ENCODE data around the gene BHLHE40. TPM values are rescaled to one million over a fixed set of nuclear protein-coding genes. Genes with fewer than 3 reads are reported as not detected.

The BHLHE40 gene
- total and polyA plus RNA-seq, 10 of the 15 experiments (the other 5 are each of a cell fraction or from before 2014, with no cell fraction given), result 25.2 to 106 (median 51.4) TPM

- TF ChIP-seq NR2F1 (conservative IDR thresholded peaks at IDR 0.05) (no peak), HDAC6 (IDR thresholded peaks at IDR 0.05; ENCODE audit: unreplicated experiment) (no peak), STAT3 (IDR thresholded peaks at IDR 0.05; ENCODE audit: low read depth, low read length) (no peak), IKZF2 (IDR thresholded peaks at IDR 0.05) (peak in 1 of 2 experiments; percentile 35; a peak in 1 of 4 replicates), BCL11A (IDR thresholded peaks at IDR 0.05; ENCODE audit: low read depth, low read length) (no peak), ZNF622 (IDR thresholded peaks at IDR 0.05) (no peak), CUX1 (IDR thresholded peaks at IDR 0.05; ENCODE audit: insufficient replicate concordance, low read depth, low read length) (no peak), E2F8 (IDR thresholded peaks at IDR 0.05; ENCODE audit: low read depth, partially characterized antibody) (no peak), FOXM1 (IDR thresholded peaks at IDR 0.05; ENCODE audit: low read depth, low read length) (peak; percentile 38; the same call in 1 of the 2 replicates), EP300 (IDR thresholded peaks at IDR 0.05; ENCODE audit: borderline replicate concordance in 1 of 2, control insufficient read depth in 1 of 2, low read depth in 2 of 2, low read length in 2 of 2) (no peak), NFYB (IDR thresholded peaks at IDR 0.05; ENCODE audit: insufficient read depth, low read depth, low read length) (no peak), YY1 (IDR thresholded peaks at IDR 0.05; ENCODE audit: low read depth, low read length) (no peak), CBX3 (IDR thresholded peaks at IDR 0.05; ENCODE audit: borderline replicate concordance, low read depth) (no peak), TCF12 (IDR thresholded peaks at IDR 0.05; ENCODE audit: low read depth, low read length) (no peak), ESRRA (IDR thresholded peaks at IDR 0.05; ENCODE audit: low read length) (no peak), ZNF24 (IDR thresholded peaks at IDR 0.05) (no peak), TAF1 (IDR thresholded peaks at IDR 0.05; ENCODE audit: borderline replicate concordance, low read depth, low read length) (no peak), ZSCAN29 (IDR thresholded peaks at IDR 0.05) (no peak), ATF3 (IDR thresholded peaks at IDR 0.05; ENCODE audit: borderline replicate concordance, extremely low read depth, low read depth, low read length) (no peak), FOXK2 (IDR thresholded peaks at IDR 0.05) (no peak)
- TF ChIP-seq, protein P1, sequence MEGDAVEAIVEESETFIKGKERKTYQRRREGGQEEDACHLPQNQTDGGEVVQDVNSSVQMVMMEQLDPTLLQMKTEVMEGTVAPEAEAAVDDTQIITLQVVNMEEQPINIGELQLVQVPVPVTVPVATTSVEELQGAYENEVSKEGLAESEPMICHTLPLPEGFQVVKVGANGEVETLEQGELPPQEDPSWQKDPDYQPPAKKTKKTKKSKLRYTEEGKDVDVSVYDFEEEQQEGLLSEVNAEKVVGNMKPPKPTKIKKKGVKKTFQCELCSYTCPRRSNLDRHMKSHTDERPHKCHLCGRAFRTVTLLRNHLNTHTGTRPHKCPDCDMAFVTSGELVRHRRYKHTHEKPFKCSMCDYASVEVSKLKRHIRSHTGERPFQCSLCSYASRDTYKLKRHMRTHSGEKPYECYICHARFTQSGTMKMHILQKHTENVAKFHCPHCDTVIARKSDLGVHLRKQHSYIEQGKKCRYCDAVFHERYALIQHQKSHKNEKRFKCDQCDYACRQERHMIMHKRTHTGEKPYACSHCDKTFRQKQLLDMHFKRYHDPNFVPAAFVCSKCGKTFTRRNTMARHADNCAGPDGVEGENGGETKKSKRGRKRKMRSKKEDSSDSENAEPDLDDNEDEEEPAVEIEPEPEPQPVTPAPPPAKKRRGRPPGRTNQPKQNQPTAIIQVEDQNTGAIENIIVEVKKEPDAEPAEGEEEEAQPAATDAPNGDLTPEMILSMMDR (IDR thresholded peaks at IDR 0.05 in 2 of 3, conservative IDR thresholded peaks at IDR 0.05 in 1 of 3; ENCODE audit: control insufficient read depth in 2 of 3, extremely low read depth in 1 of 3, insufficient read depth in 1 of 3, low read depth in 3 of 3, low read length in 3 of 3), result no peak
Observed at GRCh38 chr3:4936982-4937614, 42.1 kb upstream of the BHLHE40 start (continued).

All from GM12878 (cell line).